Mammary epithelial cell (primary cell): ENCODE measurements around the gene CDNF.

ENCODE experiments used
- EZH2 ChIP-seq: IDR thresholded peaks from 2 replicates; pipeline ENCODE4 v1.6.1; 2012; ENCODE audit warnings: low read length, inconsistent platforms, borderline replicate concordance
- TF ChIP-seq, protein P1 (sequence below), 2 donors: IDR thresholded peaks in 1 of 2; conservative IDR thresholded peaks in 1 of 2; 2 replicates each; pipeline ENCODE4 v1.5.1; 2011 to 2012; ENCODE audit warnings: inconsistent platforms in 2 of 2, low read length in 2 of 2, mild to moderate bottlenecking in 2 of 2, control low read depth in 1 of 2, low read depth in 1 of 2; ENCODE audit not compliant: insufficient read depth in 1 of 2; ENCODE audit errors: extremely low read depth in 1 of 2

DNA sequence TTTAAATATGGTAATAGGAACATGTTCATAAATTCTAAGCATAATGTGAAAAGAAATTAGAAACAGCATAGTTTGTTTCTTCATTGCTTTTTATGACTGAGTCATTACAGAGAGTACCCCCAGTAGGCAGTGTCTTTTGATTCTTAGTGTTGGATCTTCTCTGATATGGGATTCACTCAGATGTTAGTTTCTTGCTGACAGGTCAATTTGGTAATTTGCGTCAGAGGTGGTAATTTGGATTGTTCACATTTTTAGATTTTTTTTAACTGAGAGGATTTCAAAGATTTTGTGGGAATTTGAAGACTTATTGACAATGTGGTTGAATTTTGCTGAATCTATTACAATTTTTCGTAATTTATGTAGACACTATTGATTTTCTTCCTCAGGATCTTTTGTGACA, 2.3 kb upstream of the CDNF start:
- TF ChIP-seq, protein P1, sequence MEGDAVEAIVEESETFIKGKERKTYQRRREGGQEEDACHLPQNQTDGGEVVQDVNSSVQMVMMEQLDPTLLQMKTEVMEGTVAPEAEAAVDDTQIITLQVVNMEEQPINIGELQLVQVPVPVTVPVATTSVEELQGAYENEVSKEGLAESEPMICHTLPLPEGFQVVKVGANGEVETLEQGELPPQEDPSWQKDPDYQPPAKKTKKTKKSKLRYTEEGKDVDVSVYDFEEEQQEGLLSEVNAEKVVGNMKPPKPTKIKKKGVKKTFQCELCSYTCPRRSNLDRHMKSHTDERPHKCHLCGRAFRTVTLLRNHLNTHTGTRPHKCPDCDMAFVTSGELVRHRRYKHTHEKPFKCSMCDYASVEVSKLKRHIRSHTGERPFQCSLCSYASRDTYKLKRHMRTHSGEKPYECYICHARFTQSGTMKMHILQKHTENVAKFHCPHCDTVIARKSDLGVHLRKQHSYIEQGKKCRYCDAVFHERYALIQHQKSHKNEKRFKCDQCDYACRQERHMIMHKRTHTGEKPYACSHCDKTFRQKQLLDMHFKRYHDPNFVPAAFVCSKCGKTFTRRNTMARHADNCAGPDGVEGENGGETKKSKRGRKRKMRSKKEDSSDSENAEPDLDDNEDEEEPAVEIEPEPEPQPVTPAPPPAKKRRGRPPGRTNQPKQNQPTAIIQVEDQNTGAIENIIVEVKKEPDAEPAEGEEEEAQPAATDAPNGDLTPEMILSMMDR (conservative IDR thresholded peaks at IDR 0.05 in 1 of 2, IDR thresholded peaks at IDR 0.05 in 1 of 2; ENCODE audit: extremely low read depth in 1 of 2, insufficient read depth in 1 of 2, low read depth in 1 of 2, low read length in 2 of 2): no peak
- TF ChIP-seq EZH2: no peak
